ENCODE results near the gene AFF1. TPM values are rescaled to one million over a fixed set of nuclear protein-coding genes. Genes with fewer than 3 reads are reported as not detected.

The AFF1 gene
- total RNA-seq, 2 experiments from 2014 or later, result 50.3 to 51.2 TPM

- Histone ChIP-seq H3K9me3 (ENCODE audit: control insufficient read depth in 1 of 2, insufficient read depth in 1 of 2, low read length in 2 of 2) (no peaks in the 10 kb centered on the region), H3K27me3 (ENCODE audit: control insufficient read depth in 1 of 2, insufficient read depth in 2 of 2, low read length in 2 of 2) (no peaks in the 10 kb centered on the region), H3K4me3 (ENCODE audit: low read length) (no peak overlapping the region), H3K27ac (ENCODE audit: low read depth in 1 of 2, low read length in 2 of 2) (no peak overlapping the region), H3K36me3 (ENCODE audit: insufficient read depth, low read length) (no peaks in the 10 kb centered on the region), H3K4me1 (ENCODE audit: insufficient read depth, low read length) (no peaks in the 10 kb centered on the region)
- TF ChIP-seq CTCF (IDR thresholded peaks at IDR 0.05), result no peak
- no peak overlapping the region for H3K27ac Mint-ChIP-seq
- H3K4me3 Mint-ChIP-seq, result no peak overlapping the region
- DNase-seq, result no peak
- H3K36me3 Mint-ChIP-seq (ENCODE audit: low read depth), result no peaks in the 10 kb centered on the region
- no peaks in the 10 kb centered on the region for H3K4me1 Mint-ChIP-seq (ENCODE audit: low read depth)
- intact Hi-C loops (cut with DNase I, micrococcal nuclease), result loop anchor here (2.0 to 10.0 kb wide), 3 partner anchors 202 to 1062 kb away; no protein-coding TSS in a partner anchor
- POLR2A ChIA-PET, result no interaction called here
- ATAC-seq (ENCODE audit: poor library complexity), result no peak
- no peaks in the 10 kb centered on the region for H3K9me3 Mint-ChIP-seq
- no peaks in the 10 kb centered on the region for H3K27me3 Mint-ChIP-seq
- CTCF ChIA-PET, result no interaction called here
Observed at GRCh38 chr4:87153078-87153870, 218.5 kb downstream of the AFF1 start.

- intact Hi-C loops (cut with DNase I, micrococcal nuclease), result no loop called here
- H3K4me1 Mint-ChIP-seq (ENCODE audit: low read depth), result no peaks in the 10 kb centered on the region
- no peaks in the 10 kb centered on the region for H3K27me3 ChIP-seq (ENCODE audit: control insufficient read depth in 1 of 2, insufficient read depth in 2 of 2, low read length in 2 of 2)
- no peak overlapping the region for H3K27ac ChIP-seq (ENCODE audit: low read depth in 1 of 2, low read length in 2 of 2)
- H3K36me3 Mint-ChIP-seq (ENCODE audit: low read depth), result peaks cover 33% of the 10 kb centered on the region
- H3K4me3 ChIP-seq (ENCODE audit: low read length), result no peak overlapping the region
- H3K27me3 Mint-ChIP-seq, result no peaks in the 10 kb centered on the region
- H3K4me1 ChIP-seq (ENCODE audit: insufficient read depth, low read length), result no peaks in the 10 kb centered on the region
- DNase-seq (no peak), ATAC-seq (ENCODE audit: poor library complexity) (no peak)
- CTCF ChIA-PET, result no interaction called here
- H3K9me3 ChIP-seq (ENCODE audit: control insufficient read depth in 1 of 2, insufficient read depth in 1 of 2, low read length in 2 of 2), result no peaks in the 10 kb centered on the region
- peaks cover 9% of the 10 kb centered on the region for H3K36me3 ChIP-seq (ENCODE audit: insufficient read depth, low read length)
- H3K27ac Mint-ChIP-seq, result no peak overlapping the region
- H3K4me3 Mint-ChIP-seq, result no peak overlapping the region
- POLR2A ChIA-PET, result no interaction called here
- TF ChIP-seq CTCF (IDR thresholded peaks at IDR 0.05), result no peak
- H3K9me3 Mint-ChIP-seq, result no peaks in the 10 kb centered on the region
Observed at GRCh38 chr4:87165892-87166291, 231.1 kb downstream of the AFF1 start.

- ATAC-seq (ENCODE audit: poor library complexity) (no peak), DNase-seq (no peak)
- intact Hi-C loops (cut with DNase I, micrococcal nuclease), result no loop called here
- H3K4me1 ChIP-seq (ENCODE audit: insufficient read depth, low read length), result no peaks in the 10 kb centered on the region
- Mint-ChIP-seq H3K27ac (no peak overlapping the region), H3K4me1 (ENCODE audit: low read depth) (no peaks in the 10 kb centered on the region), H3K9me3 (no peaks in the 10 kb centered on the region), H3K27me3 (no peaks in the 10 kb centered on the region), H3K4me3 (no peak overlapping the region), H3K36me3 (ENCODE audit: low read depth) (peaks cover 36% of the 10 kb centered on the region)
- no peak overlapping the region for H3K27ac ChIP-seq (ENCODE audit: low read depth in 1 of 2, low read length in 2 of 2)
- CTCF ChIA-PET, result no interaction called here
- H3K36me3 ChIP-seq (ENCODE audit: insufficient read depth, low read length), result peaks cover 9% of the 10 kb centered on the region
- POLR2A ChIA-PET, result no interaction called here
- TF ChIP-seq CTCF (IDR thresholded peaks at IDR 0.05), result no peak
- H3K9me3 ChIP-seq (ENCODE audit: control insufficient read depth in 1 of 2, insufficient read depth in 1 of 2, low read length in 2 of 2), result no peaks in the 10 kb centered on the region
- H3K4me3 ChIP-seq (ENCODE audit: low read length), result no peak overlapping the region
- H3K27me3 ChIP-seq (ENCODE audit: control insufficient read depth in 1 of 2, insufficient read depth in 2 of 2, low read length in 2 of 2), result no peaks in the 10 kb centered on the region
Observed at GRCh38 chr4:87166296-87166854, 231.6 kb downstream of the AFF1 start.

Measured in CD4-positive, alpha-beta T cell (primary cell).